Prostate gland (tissue), 2 donors: ENCODE data around the gene BCL7C. TPM values are rescaled to one million over a fixed set of nuclear protein-coding genes. Genes with fewer than 3 reads are reported as not detected.

Experiments used
- DNase-seq: peaks from one replicate; pipeline ENCODE4 v3.0.0-alpha.2; 2019; ENCODE audit warnings: low spot score
- H3K27ac ChIP-seq, 2 donors: fragments of 200-600 bp; sonication (generic); 2 replicates each; pipeline ENCODE4 v1.5.1; 2017 to 2019
- H3K27me3 ChIP-seq: fragments of 200-600 bp; sonication (generic); replicated peaks from 2 replicates; pipeline ENCODE4 v1.5.1; 2019; ENCODE audit not compliant: insufficient read depth
- H3K36me3 ChIP-seq, 2 donors: fragments of 200-600 bp; sonication (generic); 1 replicate in 1 of 2; 2 replicates in 1 of 2; pipeline versions ENCODE4 v1.5.1 to v1.8.1; 2017 to 2019
- H3K4me1 ChIP-seq: fragments of 200-600 bp; sonication (generic); replicated peaks from 2 replicates; pipeline ENCODE4 v1.5.1; 2019
- H3K4me3 ChIP-seq, 2 donors: fragments of 200-600 bp; sonication (generic); 2 replicates each; pipeline ENCODE4 v1.5.1; 2017 to 2019
- H3K9me3 ChIP-seq: fragments of 200-600 bp; sonication (generic); 2 replicates; pipeline ENCODE4 v1.5.1; 2017
- POLR2A ChIP-seq: fragments of 450-650 bp; IDR thresholded peaks from one replicate; pipeline ENCODE4 v1.6.1; 2016; ENCODE audit warnings: antibody characterized with exemption, mild to moderate bottlenecking
- POLR2AphosphoS5 ChIP-seq: sonication (generic); formaldehyde crosslinking; IDR thresholded peaks from one replicate; pipeline ENCODE4 v1.6.1; 2017; ENCODE audit warnings: antibody characterized with exemption
- WGBS: methylation state at CpG from one replicate; pipeline ENCODE4 v1.1.5; 2018; 5-methylcytosine and 5-hydroxymethylcytosine counted together
- intact Hi-C: fragments of 100-400 bp; cut with DNase I; formaldehyde crosslinking; loops from one replicate; pipeline ENCODE4 v1.14.2; 2022
- total RNA-seq, 2 donors: library from RNA; depleted of rRNA; stranded (reverse); fragments of >200 nt; gene quantifications; one replicate each; pipeline ENCODE4 v1.1.0, GENCODE V29; 2016
- TF ChIP-seq, protein P1 (sequence below), 4 experiments: fragments of 200-600 bp in 2 of 4; fragments of 450-650 bp in 2 of 4; sonication (generic) in 2 of 4; IDR thresholded peaks; 1 replicate in 3 of 4; 2 replicates in 1 of 4; pipeline ENCODE4 v1.5.1; 2016 to 2019; ENCODE audit warnings: antibody characterized with exemption in 4 of 4, mild to moderate bottlenecking in 2 of 4, moderate library complexity in 2 of 4

The BCL7C gene
- total RNA-seq, 2 donors from 2014 or later, result 54.2 to 54.8 TPM

DNA sequence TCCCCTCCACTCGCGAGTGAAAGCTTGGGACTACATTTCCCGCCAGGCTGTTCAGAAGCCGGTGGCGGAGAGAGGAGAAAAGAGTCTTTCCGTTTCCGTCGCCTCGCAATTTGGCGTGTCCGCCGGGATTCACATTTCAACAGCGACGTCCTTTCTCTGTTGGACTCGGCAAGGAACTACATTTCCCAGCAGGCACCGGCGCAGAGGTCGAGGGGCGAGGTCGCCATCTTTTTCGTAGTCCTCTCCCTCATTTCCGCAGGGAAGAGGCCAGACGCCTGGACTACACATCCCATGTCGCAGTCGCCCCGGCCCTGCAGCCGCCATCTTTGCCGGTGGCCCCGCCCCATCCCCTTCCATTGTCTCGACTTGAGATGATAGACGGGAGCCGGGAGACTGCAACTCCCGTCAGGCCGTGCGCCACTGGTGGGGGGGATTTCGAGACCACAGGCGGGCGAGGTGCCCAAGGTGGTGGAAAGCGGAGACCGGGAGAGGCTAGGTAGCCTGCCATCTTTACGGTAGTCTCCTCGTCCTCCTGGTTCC lies 28.6 kb upstream of the BCL7C start:
- Histone ChIP-seq H3K4me1 (no peaks in the 10 kb centered on the region), H3K36me3 (no peaks in the 10 kb centered on the region), H3K27me3 (no peaks in the 10 kb centered on the region), H3K27ac (peak overlapping the region; percentile 92 to 96), H3K9me3 (no peaks in the 10 kb centered on the region), H3K4me3 (peak overlapping the region; percentile 61 to 71)
- TF ChIP-seq POLR2AphosphoS5 (peak; percentile 95), POLR2A (no peak)
- TF ChIP-seq, protein P1, sequence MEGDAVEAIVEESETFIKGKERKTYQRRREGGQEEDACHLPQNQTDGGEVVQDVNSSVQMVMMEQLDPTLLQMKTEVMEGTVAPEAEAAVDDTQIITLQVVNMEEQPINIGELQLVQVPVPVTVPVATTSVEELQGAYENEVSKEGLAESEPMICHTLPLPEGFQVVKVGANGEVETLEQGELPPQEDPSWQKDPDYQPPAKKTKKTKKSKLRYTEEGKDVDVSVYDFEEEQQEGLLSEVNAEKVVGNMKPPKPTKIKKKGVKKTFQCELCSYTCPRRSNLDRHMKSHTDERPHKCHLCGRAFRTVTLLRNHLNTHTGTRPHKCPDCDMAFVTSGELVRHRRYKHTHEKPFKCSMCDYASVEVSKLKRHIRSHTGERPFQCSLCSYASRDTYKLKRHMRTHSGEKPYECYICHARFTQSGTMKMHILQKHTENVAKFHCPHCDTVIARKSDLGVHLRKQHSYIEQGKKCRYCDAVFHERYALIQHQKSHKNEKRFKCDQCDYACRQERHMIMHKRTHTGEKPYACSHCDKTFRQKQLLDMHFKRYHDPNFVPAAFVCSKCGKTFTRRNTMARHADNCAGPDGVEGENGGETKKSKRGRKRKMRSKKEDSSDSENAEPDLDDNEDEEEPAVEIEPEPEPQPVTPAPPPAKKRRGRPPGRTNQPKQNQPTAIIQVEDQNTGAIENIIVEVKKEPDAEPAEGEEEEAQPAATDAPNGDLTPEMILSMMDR (IDR thresholded peaks at IDR 0.05), result peak in 1 of 4 experiments; percentile 33
- intact Hi-C loops, result loop anchor here (2.0 to 5.0 kb wide), 3 partner anchors 26 to 80 kb away; partner anchors contain the start of gene CTF1
- 0% methylated on average over 42 of the region's 42 CpGs for WGBS
- peak; percentile 100 for DNase-seq

DNA sequence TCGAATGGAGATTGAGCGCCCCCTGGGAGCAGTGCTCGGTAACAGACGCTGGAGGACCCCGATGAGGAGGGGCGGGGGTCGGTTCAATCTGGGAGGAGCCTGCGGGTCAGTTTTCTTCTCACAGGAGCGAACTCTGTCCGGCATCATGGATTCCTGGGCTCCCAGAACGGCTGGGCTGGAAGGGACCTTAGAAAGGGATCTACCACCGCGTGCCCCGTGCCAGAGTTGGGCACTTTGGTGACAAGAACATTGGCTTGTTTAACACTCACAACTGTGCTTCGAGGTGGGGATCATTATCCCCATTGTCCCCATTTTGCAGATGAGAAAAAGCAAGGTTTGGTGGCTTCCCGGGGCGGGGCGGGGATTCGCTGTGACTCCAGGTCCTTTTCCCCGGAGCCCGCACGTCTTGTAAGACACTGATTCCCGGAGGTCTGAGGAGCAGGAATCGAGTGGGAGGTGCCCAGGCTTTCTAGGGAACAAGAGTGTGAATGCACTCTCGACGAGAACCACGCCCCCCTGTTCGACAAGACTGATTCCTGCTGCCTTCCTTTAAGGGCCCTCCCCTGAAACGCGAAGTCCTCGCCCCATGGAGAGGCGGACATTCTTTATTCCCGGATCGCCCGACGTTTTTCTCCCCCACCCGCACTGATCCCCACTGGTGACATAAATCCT lies 28.0 kb upstream of the BCL7C start:
- Histone ChIP-seq H3K27ac (peak overlapping the region; percentile 92 to 96), H3K4me3 (peak overlapping the region; percentile 61 to 71), H3K9me3 (no peaks in the 10 kb centered on the region), H3K4me1 (no peaks in the 10 kb centered on the region), H3K27me3 (no peaks in the 10 kb centered on the region), H3K36me3 (no peaks in the 10 kb centered on the region)
- TF ChIP-seq, protein P1 (IDR thresholded peaks at IDR 0.05), result peak; percentile 75 to 94 (median 88)
- TF ChIP-seq POLR2AphosphoS5 (peak; percentile 56), POLR2A (no peak)
- intact Hi-C loops, result loop anchor here (2.0 to 5.0 kb wide), 3 partner anchors 25 to 80 kb away; partner anchors contain the start of gene CTF1
- DNase-seq, result peak; percentile 81
- WGBS, result under 1% methylated on average over 37 of the region's 37 CpGs

DNA sequence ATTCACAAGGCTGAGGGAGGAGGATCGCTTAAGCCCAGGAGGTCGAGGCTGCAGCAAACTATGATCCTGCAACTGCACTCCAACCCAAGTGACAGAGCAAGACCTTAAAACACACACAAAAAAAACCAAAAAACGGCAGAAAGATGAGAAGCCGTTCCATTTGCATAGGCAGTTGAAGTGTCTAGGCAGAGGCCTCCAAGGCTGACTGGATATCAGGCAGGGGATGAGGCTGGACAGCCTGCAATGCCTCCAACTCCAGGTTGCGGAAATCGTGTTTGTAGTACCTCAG lies 27.5 kb upstream of the BCL7C start:
- H3K4me3 ChIP-seq, result peak overlapping the region; percentile 61 to 71
- no peaks in the 10 kb centered on the region for H3K9me3 ChIP-seq
- H3K27me3 ChIP-seq, result no peaks in the 10 kb centered on the region
- H3K4me1 ChIP-seq, result no peaks in the 10 kb centered on the region
- H3K36me3 ChIP-seq, result no peaks in the 10 kb centered on the region
- no peak for DNase-seq
- TF ChIP-seq POLR2AphosphoS5 (no peak), POLR2A (no peak)
- TF ChIP-seq, protein P1 (IDR thresholded peaks at IDR 0.05), result no peak
- H3K27ac ChIP-seq, result peak overlapping the region; percentile 92 to 96
- intact Hi-C loops, result loop anchor here (5.0 kb wide), 1 partner anchor 79 kb away; no protein-coding TSS in a partner anchor
- WGBS, result 18% methylated on average over 6 of the region's 6 CpGs

DNA sequence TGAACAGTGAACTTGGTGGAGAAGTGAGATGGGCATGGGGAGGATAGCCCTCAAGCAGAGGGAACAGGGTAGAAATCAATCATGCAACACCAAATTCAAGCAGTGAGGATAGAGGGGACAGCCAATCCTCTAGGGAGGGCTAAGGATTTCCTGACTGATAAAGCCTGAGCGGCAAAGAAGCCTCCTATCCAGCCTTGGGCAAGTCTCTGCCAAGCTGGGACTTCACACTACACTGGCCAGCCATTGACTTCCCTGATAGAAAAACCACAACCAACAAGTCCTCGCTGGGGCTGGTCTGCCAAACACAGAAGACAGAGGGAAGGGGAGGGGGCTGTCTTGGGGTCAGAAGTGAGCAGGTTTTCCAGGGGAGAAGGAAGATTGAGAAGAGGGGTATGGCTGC lies 27.0 kb upstream of the BCL7C start:
- intact Hi-C loops, result loop anchor here (5.0 kb wide), 1 partner anchor 79 kb away; no protein-coding TSS in a partner anchor
- H3K4me1 ChIP-seq, result no peaks in the 10 kb centered on the region
- H3K9me3 ChIP-seq, result no peaks in the 10 kb centered on the region
- TF ChIP-seq, protein P1 (IDR thresholded peaks at IDR 0.05), result no peak
- TF ChIP-seq POLR2A, result no peak
- TF ChIP-seq POLR2AphosphoS5, result no peak
- H3K27ac ChIP-seq, result no peak overlapping the region
- H3K36me3 ChIP-seq, result no peaks in the 10 kb centered on the region
- no peaks in the 10 kb centered on the region for H3K27me3 ChIP-seq
- 68% methylated on average over 2 of the region's 2 CpGs for WGBS
- H3K4me3 ChIP-seq, result no peak overlapping the region
- DNase-seq, result no peak

DNA sequence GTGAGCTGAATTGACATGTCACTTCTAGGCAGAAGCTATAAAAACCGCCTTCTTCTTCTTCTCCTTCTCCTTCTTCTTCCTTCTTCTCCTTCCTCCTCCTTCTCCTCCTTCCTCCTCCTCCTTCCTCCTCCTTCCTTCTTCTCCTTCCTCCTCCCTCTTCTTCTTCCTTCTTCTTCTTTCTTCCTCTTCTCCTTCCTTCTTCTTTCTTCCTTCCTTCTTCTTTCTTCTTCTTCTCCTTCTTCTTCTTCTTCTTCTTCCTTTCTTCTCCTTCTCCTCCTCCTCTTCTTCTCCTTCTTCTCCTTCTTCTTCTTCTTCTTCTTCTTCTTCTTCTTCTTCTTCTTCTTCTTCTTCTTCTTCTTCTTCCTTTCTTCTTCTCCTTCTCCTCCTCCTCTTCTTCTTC lies 24.7 kb upstream of the BCL7C start:
- no peaks in the 10 kb centered on the region for H3K9me3 ChIP-seq
- no peak for DNase-seq
- TF ChIP-seq POLR2AphosphoS5 (no peak), POLR2A (no peak)
- TF ChIP-seq, protein P1 (IDR thresholded peaks at IDR 0.05), result no peak
- intact Hi-C loops, result no loop called here
- no peaks in the 10 kb centered on the region for H3K4me1 ChIP-seq
- H3K4me3 ChIP-seq, result no peak overlapping the region
- H3K36me3 ChIP-seq, result no peaks in the 10 kb centered on the region
- no peaks in the 10 kb centered on the region for H3K27me3 ChIP-seq
- 80% methylated on average over 1 of the region's 1 CpG for WGBS
- H3K27ac ChIP-seq, result no peak overlapping the region
